HepG2 (cell line): Measurements from ENCODE around the gene TIMM13. TPM values are rescaled to one million over a fixed set of nuclear protein-coding genes. Genes with fewer than 3 reads are reported as not detected.
A peak's percentile ranks its signal among the peaks of the same experiment; 100 is the strongest.

Experiments used
- ELF4 ChIP-seq: sonication (generic); formaldehyde crosslinking; IDR thresholded peaks from 2 replicates; pipeline ENCODE4 v1.5.0; 2020; ENCODE audit warnings: missing genetic modification reagents, mild to moderate bottlenecking, moderate library complexity, borderline replicate concordance
- GABPB1 ChIP-seq: IDR thresholded peaks from 2 replicates; pipeline ENCODE4 v1.6.1; 2016; ENCODE audit warnings: mild to moderate bottlenecking, missing genetic modification reagents, moderate library complexity, missing compliant biosample characterization
- PHF5A ChIP-seq: IDR thresholded peaks from one replicate; pipeline ENCODE4 v1.6.1; 2018; ENCODE audit warnings: low read depth, missing genetic modification reagents; ENCODE audit not compliant: unreplicated experiment
- RARA ChIP-seq: IDR thresholded peaks from 2 replicates; pipeline ENCODE4 v1.6.1; 2016; ENCODE audit warnings: missing genetic modification reagents, missing compliant biosample characterization
- RFXAP ChIP-seq: sonication (generic); formaldehyde crosslinking; IDR thresholded peaks from 2 replicates; pipeline ENCODE4 v1.4.0; 2020; ENCODE audit warnings: missing genetic modification reagents, borderline replicate concordance
- TBP ChIP-seq: sonication (generic); formaldehyde crosslinking; IDR thresholded peaks from 2 replicates; pipeline ENCODE4 v1.5.0; 2020; ENCODE audit warnings: missing genetic modification reagents
- ZNF121 ChIP-seq: sonication (generic); formaldehyde crosslinking; IDR thresholded peaks from 2 replicates; pipeline ENCODE4 v1.5.0; 2020; ENCODE audit warnings: mild to moderate bottlenecking, missing genetic modification reagents
- ZNF180 ChIP-seq: sonication (generic); formaldehyde crosslinking; IDR thresholded peaks from 2 replicates; pipeline ENCODE4 v1.4.0; 2020; ENCODE audit warnings: low read depth, missing genetic modification reagents, borderline replicate concordance
- ZNF333 ChIP-seq: sonication (generic); formaldehyde crosslinking; IDR thresholded peaks from 2 replicates; pipeline ENCODE4 v1.4.0; 2020; ENCODE audit warnings: mild to moderate bottlenecking, missing genetic modification reagents, borderline replicate concordance
- ZNF552 ChIP-seq: sonication (generic); formaldehyde crosslinking; IDR thresholded peaks from 2 replicates; pipeline ENCODE4 v1.9.0; 2022; ENCODE audit warnings: missing genetic modification reagents, mild to moderate bottlenecking, borderline replicate concordance
- ZNF629 ChIP-seq: sonication (generic); formaldehyde crosslinking; conservative IDR thresholded peaks from 2 replicates; pipeline ENCODE4 v1.5.0; 2020; ENCODE audit warnings: missing genetic modification reagents
- ZNF777 ChIP-seq: sonication (generic); formaldehyde crosslinking; IDR thresholded peaks from 2 replicates; pipeline ENCODE4 v1.4.0; 2020; ENCODE audit warnings: missing genetic modification reagents
- polyA plus RNA-seq, 8 experiments: library from polyadenylated mRNA; depleted of rRNA in 3 of 8; stranded (reverse) in 7 of 8; unstranded in 1 of 8; fragments of >200 nt; fragmentation: Illumina TruSeq in 4 of 8; extraction: Trizol in 4 of 8; gene quantifications; 2 replicates each; pipeline versions ENCODE4 v1.2.1 to v1.2.3, GENCODE V29; 2011 to 2016; ENCODE audit warnings: low read depth in 4 of 8, missing spikeins in 1 of 8, mixed read lengths in 1 of 8; ENCODE audit not compliant: insufficient read depth in 1 of 8
- total RNA-seq, 5 experiments: library from RNA; depleted of rRNA; stranded (reverse); fragments of >200 nt; fragmentation: Illumina TruSeq; extraction: Trizol; gene quantifications; 2 replicates each; pipeline ENCODE4 v1.2.3, GENCODE V29; 2016; ENCODE audit warnings: low read depth in 1 of 5
- TF ChIP-seq, protein P1 (sequence below): sonication (generic); formaldehyde crosslinking; IDR thresholded peaks from 2 replicates; pipeline ENCODE4 v1.8.0; 2022; ENCODE audit warnings: mild to moderate bottlenecking, missing genetic modification reagents
- TF ChIP-seq, protein P2 (sequence below): sonication (generic); formaldehyde crosslinking; IDR thresholded peaks from 2 replicates; pipeline ENCODE4; 2020; ENCODE audit warnings: missing genetic modification reagents, mild to moderate bottlenecking, borderline replicate concordance
- TF ChIP-seq, protein P3 (sequence below): sonication (generic); formaldehyde crosslinking; IDR thresholded peaks from 2 replicates; pipeline ENCODE4 v1.4.0; 2020; ENCODE audit warnings: missing genetic modification reagents
- TF ChIP-seq, protein P4 (sequence below): sonication (generic); formaldehyde crosslinking; IDR thresholded peaks from 2 replicates; pipeline ENCODE4 v1.4.0; 2020; ENCODE audit warnings: mild to moderate bottlenecking, missing genetic modification reagents
- TF ChIP-seq, protein P5 (sequence below): IDR thresholded peaks from 2 replicates; pipeline ENCODE4 v1.6.1; 2016; ENCODE audit warnings: missing genetic modification reagents, missing compliant biosample characterization
- TF ChIP-seq, protein P6 (sequence below): sonication (generic); formaldehyde crosslinking; IDR thresholded peaks from 2 replicates; pipeline ENCODE4 v1.8.0; 2022; ENCODE audit warnings: missing genetic modification reagents, mild to moderate bottlenecking, moderate library complexity, borderline replicate concordance

TIMM13 gene
- total and polyA plus RNA-seq, 2 of the 13 experiments (the other 11 are each of a cell fraction or from before 2014, with no cell fraction given) = 48.4 to 108 TPM

DNA sequence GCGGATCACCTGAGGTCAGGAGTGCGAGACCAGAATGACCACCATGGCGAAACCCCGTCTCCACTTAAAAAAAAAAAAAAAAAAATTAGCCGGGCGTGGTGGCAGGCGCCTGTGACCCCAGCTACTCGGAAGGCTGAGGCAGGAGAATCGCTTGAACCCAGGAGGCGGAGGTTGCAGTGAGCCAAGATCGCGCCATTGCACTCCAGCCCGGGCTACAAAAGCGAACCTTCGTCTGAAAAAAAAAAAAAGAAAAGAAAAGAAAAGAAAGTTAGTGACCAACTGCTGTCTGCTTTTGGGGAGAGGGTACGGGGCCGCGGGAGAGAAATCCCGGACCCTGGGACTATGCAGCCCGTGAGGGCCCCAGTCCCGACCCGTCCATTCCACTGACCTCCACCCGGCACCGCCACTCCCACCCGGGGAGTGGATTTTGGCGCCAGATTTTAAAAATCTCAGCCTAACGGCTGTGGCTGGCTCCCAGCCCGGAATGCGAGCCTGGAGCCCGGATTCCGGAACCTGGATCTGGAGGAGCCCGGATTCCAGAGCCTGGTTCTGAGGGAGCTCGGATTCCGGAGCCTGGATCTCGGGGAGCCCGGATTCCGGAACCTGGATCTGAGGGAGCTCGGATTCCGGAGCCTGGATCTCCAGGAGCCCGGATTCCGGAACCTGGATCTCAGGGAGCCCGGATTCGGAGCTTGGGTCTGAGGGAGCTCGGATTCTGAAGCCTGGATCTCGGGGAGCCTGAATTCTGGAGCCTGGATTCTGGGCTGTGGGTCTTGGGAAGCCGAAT is 35.4 kb upstream of the TIMM13 start (continued):
- TF ChIP-seq ELF4 (CRISPR knock-in tag) (peak; percentile 95), ZNF777 (0 out of 2 replicates have a peak, but pooled peaks have one; percentile 44), GABPB1 (CRISPR knock-in tag) (peak; percentile 78), ZNF180 (0 out of 2 replicates have a peak, but pooled peaks have one; percentile 39), ZNF629 (peak; percentile 40), PHF5A (CRISPR knock-in tag) (peak; percentile 94), ZNF552 (peak; percentile 77; the same call in 1 of the 2 replicates), TBP (CRISPR knock-in tag) (no peak), RARA (peak; percentile 53; the same call in 1 of the 2 replicates), ZNF121 (CRISPR knock-in tag) (peak; percentile 48), ZNF333 (CRISPR knock-in tag) (peak; percentile 71; the same call in 1 of the 2 replicates), RFXAP (peak; percentile 63; the same call in 1 of the 2 replicates)
- TF ChIP-seq, protein P1, sequence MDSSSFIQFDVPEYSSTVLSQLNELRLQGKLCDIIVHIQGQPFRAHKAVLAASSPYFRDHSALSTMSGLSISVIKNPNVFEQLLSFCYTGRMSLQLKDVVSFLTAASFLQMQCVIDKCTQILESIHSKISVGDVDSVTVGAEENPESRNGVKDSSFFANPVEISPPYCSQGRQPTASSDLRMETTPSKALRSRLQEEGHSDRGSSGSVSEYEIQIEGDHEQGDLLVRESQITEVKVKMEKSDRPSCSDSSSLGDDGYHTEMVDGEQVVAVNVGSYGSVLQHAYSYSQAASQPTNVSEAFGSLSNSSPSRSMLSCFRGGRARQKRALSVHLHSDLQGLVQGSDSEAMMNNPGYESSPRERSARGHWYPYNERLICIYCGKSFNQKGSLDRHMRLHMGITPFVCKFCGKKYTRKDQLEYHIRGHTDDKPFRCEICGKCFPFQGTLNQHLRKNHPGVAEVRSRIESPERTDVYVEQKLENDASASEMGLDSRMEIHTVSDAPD = peak; percentile 68; the same call in 1 of the 2 replicates
- TF ChIP-seq, protein P2, sequence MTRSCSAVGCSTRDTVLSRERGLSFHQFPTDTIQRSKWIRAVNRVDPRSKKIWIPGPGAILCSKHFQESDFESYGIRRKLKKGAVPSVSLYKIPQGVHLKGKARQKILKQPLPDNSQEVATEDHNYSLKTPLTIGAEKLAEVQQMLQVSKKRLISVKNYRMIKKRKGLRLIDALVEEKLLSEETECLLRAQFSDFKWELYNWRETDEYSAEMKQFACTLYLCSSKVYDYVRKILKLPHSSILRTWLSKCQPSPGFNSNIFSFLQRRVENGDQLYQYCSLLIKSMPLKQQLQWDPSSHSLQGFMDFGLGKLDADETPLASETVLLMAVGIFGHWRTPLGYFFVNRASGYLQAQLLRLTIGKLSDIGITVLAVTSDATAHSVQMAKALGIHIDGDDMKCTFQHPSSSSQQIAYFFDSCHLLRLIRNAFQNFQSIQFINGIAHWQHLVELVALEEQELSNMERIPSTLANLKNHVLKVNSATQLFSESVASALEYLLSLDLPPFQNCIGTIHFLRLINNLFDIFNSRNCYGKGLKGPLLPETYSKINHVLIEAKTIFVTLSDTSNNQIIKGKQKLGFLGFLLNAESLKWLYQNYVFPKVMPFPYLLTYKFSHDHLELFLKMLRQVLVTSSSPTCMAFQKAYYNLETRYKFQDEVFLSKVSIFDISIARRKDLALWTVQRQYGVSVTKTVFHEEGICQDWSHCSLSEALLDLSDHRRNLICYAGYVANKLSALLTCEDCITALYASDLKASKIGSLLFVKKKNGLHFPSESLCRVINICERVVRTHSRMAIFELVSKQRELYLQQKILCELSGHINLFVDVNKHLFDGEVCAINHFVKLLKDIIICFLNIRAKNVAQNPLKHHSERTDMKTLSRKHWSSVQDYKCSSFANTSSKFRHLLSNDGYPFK (CRISPR knock-in tag) = peak; percentile 70; the same call in 1 of the 2 replicates
- TF ChIP-seq, protein P3, sequence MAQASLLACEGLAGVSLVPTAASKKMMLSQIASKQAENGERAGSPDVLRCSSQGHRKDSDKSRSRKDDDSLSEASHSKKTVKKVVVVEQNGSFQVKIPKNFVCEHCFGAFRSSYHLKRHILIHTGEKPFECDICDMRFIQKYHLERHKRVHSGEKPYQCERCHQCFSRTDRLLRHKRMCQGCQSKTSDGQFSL (CRISPR knock-in tag) = peak; percentile 53; the same call in 1 of the 2 replicates
- TF ChIP-seq, protein P4, sequence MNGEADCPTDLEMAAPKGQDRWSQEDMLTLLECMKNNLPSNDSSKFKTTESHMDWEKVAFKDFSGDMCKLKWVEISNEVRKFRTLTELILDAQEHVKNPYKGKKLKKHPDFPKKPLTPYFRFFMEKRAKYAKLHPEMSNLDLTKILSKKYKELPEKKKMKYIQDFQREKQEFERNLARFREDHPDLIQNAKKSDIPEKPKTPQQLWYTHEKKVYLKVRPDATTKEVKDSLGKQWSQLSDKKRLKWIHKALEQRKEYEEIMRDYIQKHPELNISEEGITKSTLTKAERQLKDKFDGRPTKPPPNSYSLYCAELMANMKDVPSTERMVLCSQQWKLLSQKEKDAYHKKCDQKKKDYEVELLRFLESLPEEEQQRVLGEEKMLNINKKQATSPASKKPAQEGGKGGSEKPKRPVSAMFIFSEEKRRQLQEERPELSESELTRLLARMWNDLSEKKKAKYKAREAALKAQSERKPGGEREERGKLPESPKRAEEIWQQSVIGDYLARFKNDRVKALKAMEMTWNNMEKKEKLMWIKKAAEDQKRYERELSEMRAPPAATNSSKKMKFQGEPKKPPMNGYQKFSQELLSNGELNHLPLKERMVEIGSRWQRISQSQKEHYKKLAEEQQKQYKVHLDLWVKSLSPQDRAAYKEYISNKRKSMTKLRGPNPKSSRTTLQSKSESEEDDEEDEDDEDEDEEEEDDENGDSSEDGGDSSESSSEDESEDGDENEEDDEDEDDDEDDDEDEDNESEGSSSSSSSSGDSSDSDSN (CRISPR knock-in tag) = peak; percentile 68
- TF ChIP-seq, protein P5, sequence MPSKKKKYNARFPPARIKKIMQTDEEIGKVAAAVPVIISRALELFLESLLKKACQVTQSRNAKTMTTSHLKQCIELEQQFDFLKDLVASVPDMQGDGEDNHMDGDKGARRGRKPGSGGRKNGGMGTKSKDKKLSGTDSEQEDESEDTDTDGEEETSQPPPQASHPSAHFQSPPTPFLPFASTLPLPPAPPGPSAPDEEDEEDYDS (CRISPR knock-in tag) = peak; percentile 32; the same call in 1 of the 2 replicates
- TF ChIP-seq, protein P6, sequence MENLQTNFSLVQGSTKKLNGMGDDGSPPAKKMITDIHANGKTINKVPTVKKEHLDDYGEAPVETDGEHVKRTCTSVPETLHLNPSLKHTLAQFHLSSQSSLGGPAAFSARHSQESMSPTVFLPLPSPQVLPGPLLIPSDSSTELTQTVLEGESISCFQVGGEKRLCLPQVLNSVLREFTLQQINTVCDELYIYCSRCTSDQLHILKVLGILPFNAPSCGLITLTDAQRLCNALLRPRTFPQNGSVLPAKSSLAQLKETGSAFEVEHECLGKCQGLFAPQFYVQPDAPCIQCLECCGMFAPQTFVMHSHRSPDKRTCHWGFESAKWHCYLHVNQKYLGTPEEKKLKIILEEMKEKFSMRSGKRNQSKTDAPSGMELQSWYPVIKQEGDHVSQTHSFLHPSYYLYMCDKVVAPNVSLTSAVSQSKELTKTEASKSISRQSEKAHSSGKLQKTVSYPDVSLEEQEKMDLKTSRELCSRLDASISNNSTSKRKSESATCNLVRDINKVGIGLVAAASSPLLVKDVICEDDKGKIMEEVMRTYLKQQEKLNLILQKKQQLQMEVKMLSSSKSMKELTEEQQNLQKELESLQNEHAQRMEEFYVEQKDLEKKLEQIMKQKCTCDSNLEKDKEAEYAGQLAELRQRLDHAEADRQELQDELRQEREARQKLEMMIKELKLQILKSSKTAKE (CRISPR knock-in tag) = no peak
